GM19193 (cell line): ENCODE data around the gene SEL1L2.

Source experiments
- POLR2A ChIP-seq: IDR thresholded peaks from 4 replicates; pipeline ENCODE4 v1.6.1; 2011; ENCODE audit not compliant: insufficient read depth, insufficient read length; ENCODE audit errors: extremely low read depth

The SEL1L2 gene

DNA sequence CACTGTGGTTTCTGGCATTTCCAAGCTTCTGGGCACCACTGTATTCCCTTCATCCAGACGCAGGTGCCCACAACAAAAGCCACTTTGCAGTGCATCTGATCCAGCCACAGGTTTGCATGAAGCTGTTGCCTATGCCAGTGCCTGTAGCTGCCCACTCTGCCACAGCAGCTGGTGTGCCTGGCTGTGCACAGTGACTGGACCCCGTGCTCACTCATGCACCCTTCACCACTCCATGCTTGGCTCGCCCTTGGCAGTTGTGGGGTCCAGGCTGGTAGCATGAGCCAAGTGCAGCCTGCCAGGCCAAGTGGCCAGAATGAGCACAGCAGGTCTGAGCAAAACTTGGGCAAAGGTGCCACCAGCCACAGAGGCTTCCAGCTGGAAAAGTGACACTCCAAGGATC, 42.7 kb downstream of the SEL1L2 start:
- TF ChIP-seq POLR2A, result no peak

GRCh38 chr20:13941031-13941430, 49.4 kb downstream of the SEL1L2 start:
- TF ChIP-seq POLR2A, result no peak

DNA sequence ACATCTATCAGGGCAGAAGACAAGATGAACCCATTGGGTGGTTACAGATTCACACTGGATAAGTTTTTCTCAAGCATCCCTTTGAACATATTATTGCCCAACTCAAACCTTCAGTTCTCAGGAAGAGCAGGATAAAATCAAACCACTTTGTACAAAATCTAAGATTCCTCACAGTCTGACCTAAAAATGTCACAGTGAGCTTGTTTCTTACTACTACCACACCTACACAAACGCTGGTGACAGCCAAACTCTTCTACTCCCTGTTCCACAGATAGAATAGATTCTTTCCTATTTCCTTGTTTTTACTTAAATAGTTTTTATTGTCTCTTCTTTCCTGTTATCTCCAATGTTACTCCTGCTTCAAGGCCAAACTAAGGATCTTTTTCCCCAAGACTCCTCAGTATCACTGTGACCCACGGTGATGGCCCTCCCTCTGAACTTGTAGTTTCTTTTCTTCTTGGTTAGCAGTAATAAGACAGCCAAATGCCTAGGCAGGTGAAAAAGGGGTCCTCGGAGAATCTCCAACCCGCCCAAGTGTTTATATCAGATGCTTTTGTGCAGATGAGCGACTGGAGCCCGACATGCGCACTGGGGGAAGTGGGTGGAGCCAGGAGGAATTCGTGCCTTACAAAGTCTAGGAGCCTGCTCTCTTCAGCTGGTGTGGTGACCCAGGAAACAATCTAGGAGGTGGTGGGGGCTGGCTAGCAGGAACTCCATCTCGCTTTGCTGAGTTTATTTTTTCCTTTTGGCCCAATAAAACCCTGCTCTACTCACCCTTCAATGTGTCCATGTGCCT, 53.4 kb downstream of the SEL1L2 start:
- no peak for TF ChIP-seq POLR2A

DNA sequence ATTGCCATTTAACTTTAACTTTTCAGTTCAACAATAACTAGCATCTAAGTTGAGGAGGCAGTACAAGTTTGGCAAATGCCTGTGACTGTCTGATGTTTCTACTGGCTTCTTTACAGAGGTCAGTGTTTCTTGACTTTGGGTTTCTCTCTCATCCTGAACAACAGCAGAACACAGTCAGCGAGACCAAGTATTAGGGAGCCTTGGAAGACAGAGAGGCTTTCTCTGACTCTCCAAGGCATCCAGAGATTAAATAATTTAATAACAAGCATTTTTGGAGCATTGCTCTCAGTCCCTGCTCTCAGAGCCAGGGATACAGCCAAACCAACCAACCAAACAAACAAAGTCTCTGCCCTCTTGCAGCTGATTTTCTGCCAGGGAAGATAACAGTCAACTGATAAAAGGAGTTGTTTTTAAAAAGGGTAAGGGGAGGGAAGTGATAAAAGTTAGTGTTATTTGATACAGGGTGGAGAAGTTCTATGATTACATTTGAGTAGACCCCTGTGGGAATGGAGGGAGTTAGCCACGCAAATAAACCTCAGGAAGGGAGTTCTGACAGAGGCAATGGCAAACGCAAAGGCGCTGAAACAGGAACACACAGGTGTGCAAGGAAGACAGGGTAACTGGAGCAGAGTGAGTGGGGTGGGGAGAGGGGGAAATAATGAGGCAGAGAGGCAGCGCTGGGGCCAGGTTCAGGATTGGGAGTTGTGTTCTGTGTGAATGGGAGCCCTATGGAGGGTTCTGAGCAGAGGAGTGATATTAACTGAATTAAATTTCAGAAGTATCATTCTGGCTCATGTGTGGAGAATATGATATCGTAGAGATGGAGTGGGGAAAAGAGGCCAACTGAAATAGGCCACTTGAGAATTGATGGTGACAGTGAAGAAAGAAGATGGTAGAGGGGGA, 55.2 kb downstream of the SEL1L2 start:
- TF ChIP-seq POLR2A, result no peak

GRCh38 chr20:13930281-13930680, 60.1 kb downstream of the SEL1L2 start:
- no peak for TF ChIP-seq POLR2A

GRCh38 chr20:13929836-13930235, 60.6 kb downstream of the SEL1L2 start:
- TF ChIP-seq POLR2A, result no peak

GRCh38 chr20:13928901-13929300, 61.5 kb downstream of the SEL1L2 start:
- TF ChIP-seq POLR2A, result no peak

DNA sequence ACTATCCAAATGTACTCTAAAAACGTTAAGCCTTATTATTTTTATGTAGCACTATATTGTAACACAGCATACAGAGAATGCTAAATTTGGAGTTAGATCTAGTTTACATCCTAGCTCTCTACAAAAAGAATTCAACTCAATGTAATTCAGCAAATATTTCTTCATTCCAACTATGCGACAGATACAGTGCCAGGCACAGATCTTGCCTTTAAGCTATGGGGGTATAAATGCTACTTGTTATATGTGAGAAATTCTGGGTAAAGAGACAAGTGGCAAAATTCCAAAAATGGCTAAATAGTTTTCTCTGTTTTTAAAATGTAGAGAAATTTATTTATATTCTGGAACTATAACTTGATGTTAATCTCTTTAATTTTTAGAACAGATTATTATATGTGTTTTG, 63.2 kb downstream of the SEL1L2 start:
- TF ChIP-seq POLR2A, result no peak

GRCh38 chr20:13922241-13922640, 68.2 kb downstream of the SEL1L2 start:
- no peak for TF ChIP-seq POLR2A

DNA sequence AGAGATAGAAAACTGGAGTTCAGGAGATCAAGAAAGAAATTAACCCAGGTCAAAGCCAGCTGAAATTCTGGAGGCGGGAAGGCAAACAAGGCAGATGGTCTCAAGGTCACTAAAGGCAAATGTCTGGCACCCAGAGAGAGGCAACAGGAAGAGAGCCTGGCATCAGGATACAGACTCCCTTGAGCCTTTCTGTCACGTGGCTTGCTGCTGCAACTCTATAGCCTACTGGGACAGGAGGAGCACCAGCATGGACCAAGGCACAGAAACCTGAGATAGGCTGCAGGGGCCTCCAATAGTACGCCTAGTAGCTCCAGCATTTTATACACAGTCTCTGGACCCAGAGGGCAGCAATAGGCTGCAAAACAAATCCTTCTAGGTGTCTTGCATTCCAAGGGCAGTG, 75.1 kb downstream of the SEL1L2 start:
- no peak for TF ChIP-seq POLR2A

DNA sequence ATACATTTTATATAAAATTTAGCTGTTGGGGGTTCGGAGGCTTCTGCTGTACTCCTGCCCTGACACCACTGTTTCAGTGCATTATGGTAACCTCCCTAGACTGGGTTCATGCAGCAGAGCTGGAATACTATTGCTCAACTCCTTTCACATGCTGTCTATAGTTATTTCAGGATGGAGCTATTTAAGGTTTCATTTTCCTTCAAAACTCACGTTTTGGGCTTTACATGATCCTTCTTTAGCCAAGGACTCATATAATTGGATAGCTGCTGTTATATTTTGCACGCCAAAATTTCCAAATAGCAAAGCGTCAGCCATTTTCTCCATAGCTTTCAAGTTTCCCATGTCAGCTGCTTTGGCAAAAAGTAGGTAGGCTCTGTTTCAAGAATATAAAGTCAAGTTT, 76.8 kb downstream of the SEL1L2 start:
- TF ChIP-seq POLR2A, result no peak

GRCh38 chr20:13913131-13913530, 77.3 kb downstream of the SEL1L2 start:
- TF ChIP-seq POLR2A, result no peak

GRCh38 chr20:13910492-13910891, 79.9 kb downstream of the SEL1L2 start:
- no peak for TF ChIP-seq POLR2A

DNA sequence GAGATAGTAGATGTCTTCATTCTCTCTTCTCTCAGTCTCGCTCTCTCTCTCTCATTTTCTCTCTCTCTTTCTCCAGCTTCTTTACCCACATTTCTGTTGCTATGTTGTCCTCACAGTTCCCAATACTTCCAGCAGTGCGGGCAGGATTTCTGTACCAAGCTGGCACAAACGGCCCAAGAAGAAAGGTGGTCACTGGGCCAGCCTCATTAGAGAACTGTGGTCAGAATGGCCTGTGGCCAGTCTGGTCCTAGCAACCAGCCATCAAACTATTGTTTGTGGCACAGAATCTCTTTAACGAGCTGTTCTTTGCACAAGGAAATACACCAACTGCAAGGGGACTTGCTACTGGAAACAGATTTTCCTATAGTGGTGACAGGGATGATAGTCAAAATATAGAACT, 81.3 kb downstream of the SEL1L2 start:
- no peak for TF ChIP-seq POLR2A

DNA sequence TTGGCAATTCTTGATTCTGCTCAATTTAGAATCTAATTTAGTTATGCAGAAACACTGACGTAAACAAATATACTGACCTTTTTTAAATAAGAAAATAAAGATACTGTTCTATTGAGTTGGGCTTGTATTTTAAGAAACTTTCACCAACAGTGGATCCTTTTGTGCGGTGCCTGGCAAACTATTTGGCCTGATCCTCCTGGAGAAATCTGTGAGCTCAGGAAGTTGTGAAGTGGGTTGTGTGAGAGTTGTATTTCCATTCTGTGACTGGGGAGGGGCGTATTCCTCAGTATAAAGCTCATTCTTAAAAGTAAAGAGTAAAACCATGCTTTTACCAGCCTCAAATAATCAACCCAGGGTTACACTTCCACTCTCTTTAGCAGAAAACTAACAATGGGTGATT, 85.6 kb downstream of the SEL1L2 start:
- no peak for TF ChIP-seq POLR2A

DNA sequence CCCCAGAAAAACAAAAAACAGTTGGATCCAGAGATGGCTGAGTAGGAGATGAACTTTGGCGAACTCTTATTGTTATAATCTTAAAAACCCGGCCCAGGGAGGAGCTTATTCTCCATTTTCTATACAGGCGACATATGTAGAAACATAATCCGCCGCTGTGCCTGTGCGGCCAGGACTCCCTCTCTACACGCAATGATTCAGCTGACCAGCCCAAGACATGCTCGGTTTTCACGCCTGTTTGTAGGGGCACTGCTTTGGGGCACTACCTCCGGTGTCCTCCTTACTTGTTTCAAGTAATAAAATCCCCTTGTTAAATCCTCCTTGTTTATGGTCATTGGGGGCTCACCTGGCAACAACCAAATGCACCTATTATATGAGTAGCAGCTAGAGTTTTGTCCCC, 89.9 kb downstream of the SEL1L2 start:
- no peak for TF ChIP-seq POLR2A
